Mesothelial cell of epicardium (in vitro differentiated cells): Measurements from ENCODE around the gene TFB1M. TPM values are rescaled to one million over a fixed set of nuclear protein-coding genes. Genes with fewer than 3 reads are reported as not detected.
"Not testable (repeated sequence)": the region's sequence is repeated elsewhere in the genome, so short reads cannot be mapped to it uniquely, and the experiment has no call there.

Source experiments
- DNase-seq, 2 experiments: peaks; one replicate each; pipeline ENCODE4 v3.0.0; 2021; ENCODE audit warnings: low spot score in 2 of 2; ENCODE audit not compliant: unreplicated experiment in 2 of 2
- H3K27ac Mint-ChIP-seq: 2 replicates; pipeline ENCODE4 v1.8.0; 2021; ENCODE audit warnings: mixed read lengths
- H3K27me3 Mint-ChIP-seq: 2 replicates; pipeline ENCODE4 v1.8.0; 2021; ENCODE audit warnings: low read depth, mixed read lengths
- H3K36me3 Mint-ChIP-seq: 2 replicates; pipeline ENCODE4 v1.8.0; 2021; ENCODE audit warnings: mixed read lengths
- H3K4me1 Mint-ChIP-seq: 2 replicates; pipeline ENCODE4 v1.8.0; 2021; ENCODE audit warnings: mixed read lengths
- H3K4me3 Mint-ChIP-seq: 2 replicates; pipeline ENCODE4 v1.8.0; 2021; ENCODE audit warnings: mild to moderate bottlenecking, moderate library complexity, mixed read lengths
- H3K9me3 Mint-ChIP-seq: 2 replicates; pipeline ENCODE4 v1.8.0; 2021; ENCODE audit warnings: mixed read lengths
- CTCF ChIP-seq: fragments of 200-600 bp; sonication (generic); IDR thresholded peaks from one replicate; pipeline ENCODE4 v1.5.0; 2021; ENCODE audit warnings: antibody characterized with exemption; ENCODE audit not compliant: unreplicated experiment
- total RNA-seq: library from RNA; stranded (reverse); gene quantifications from 3 replicates; pipeline ENCODE4 v1.2.1, GENCODE V29; 2021

TFB1M gene
- total RNA-seq, 1 donor from 2014 or later = 27.9 TPM

- H3K27me3 Mint-ChIP-seq = no peaks in the 10 kb centered on the region
- H3K36me3 Mint-ChIP-seq = no peaks in the 10 kb centered on the region
- H3K4me1 Mint-ChIP-seq = peaks cover 7% of the 10 kb centered on the region
- H3K27ac Mint-ChIP-seq = no peak overlapping the region
- peaks cover 11% of the 10 kb centered on the region for H3K9me3 Mint-ChIP-seq
- H3K4me3 Mint-ChIP-seq = no peak overlapping the region
- no peak for DNase-seq
- no peak for TF ChIP-seq CTCF
These were observed 5.6 kb upstream of the TFB1M start for GRCh38 chr6:155319902-155320301.

GRCh38 chr6:155317186-155317585 lies 2.9 kb upstream of the TFB1M start:
- Mint-ChIP-seq H3K27ac (no peak overlapping the region), H3K4me3 (no peak overlapping the region), H3K27me3 (no peaks in the 10 kb centered on the region), H3K4me1 (peaks cover 16% of the 10 kb centered on the region), H3K36me3 (no peaks in the 10 kb centered on the region), H3K9me3 (peaks cover 11% of the 10 kb centered on the region)
- DNase-seq = no peak
- no peak for TF ChIP-seq CTCF

GRCh38 chr6:155316419-155316818 lies 2.1 kb upstream of the TFB1M start:
- Mint-ChIP-seq H3K9me3 (peaks cover 11% of the 10 kb centered on the region), H3K27me3 (no peaks in the 10 kb centered on the region), H3K4me1 (peaks cover 19% of the 10 kb centered on the region), H3K27ac (no peak overlapping the region), H3K4me3 (no peak overlapping the region), H3K36me3 (no peaks in the 10 kb centered on the region)
- DNase-seq = no peak
- no peak for TF ChIP-seq CTCF

- no peaks in the 10 kb centered on the region for H3K27me3 Mint-ChIP-seq
- peak overlapping the region; percentile 97 for H3K27ac Mint-ChIP-seq
- no peak for DNase-seq
- peak overlapping the region; percentile 99 for H3K4me3 Mint-ChIP-seq
- no peak for TF ChIP-seq CTCF
- no peaks in the 10 kb centered on the region for H3K36me3 Mint-ChIP-seq
- peaks cover 11% of the 10 kb centered on the region for H3K9me3 Mint-ChIP-seq
- peaks cover 25% of the 10 kb centered on the region for H3K4me1 Mint-ChIP-seq
These were observed 1.2 kb upstream of the TFB1M start for GRCh38 chr6:155315516-155315871.

- peak overlapping the region; percentile 99 for H3K4me3 Mint-ChIP-seq
- DNase-seq = no peak
- H3K4me1 Mint-ChIP-seq = peaks cover 28% of the 10 kb centered on the region
- H3K36me3 Mint-ChIP-seq = no peaks in the 10 kb centered on the region
- peak overlapping the region; percentile 97 for H3K27ac Mint-ChIP-seq
- peaks cover 11% of the 10 kb centered on the region for H3K9me3 Mint-ChIP-seq
- TF ChIP-seq CTCF = no peak
- H3K27me3 Mint-ChIP-seq = no peaks in the 10 kb centered on the region
These were observed 660 bp upstream of the TFB1M start for GRCh38 chr6:155314773-155315515.

GRCh38 chr6:155313602-155314091 lies 637 bp downstream of the TFB1M start:
- Mint-ChIP-seq H3K4me3 (peak overlapping the region; percentile 99), H3K27me3 (no peaks in the 10 kb centered on the region), H3K9me3 (no peaks in the 10 kb centered on the region), H3K4me1 (peaks cover 28% of the 10 kb centered on the region), H3K27ac (peak overlapping the region; percentile 97), H3K36me3 (peaks cover 5% of the 10 kb centered on the region)
- no peak for TF ChIP-seq CTCF
- no peak for DNase-seq

GRCh38 chr6:155312950-155313349 lies 1.3 kb downstream of the TFB1M start:
- H3K27me3 Mint-ChIP-seq, H3K9me3 Mint-ChIP-seq, H3K27ac Mint-ChIP-seq, H3K36me3 Mint-ChIP-seq, DNase-seq: not testable (repeated sequence)
- peaks cover 28% of the 10 kb centered on the region for H3K4me1 Mint-ChIP-seq
- H3K4me3 Mint-ChIP-seq = peak overlapping the region; percentile 99
